MM.1S (cell line): Measurements from ENCODE around the gene HORMAD1.

Source experiments
- EZH2 ChIP-seq: fragments of 300-600 bp; sonication (generic); optimal IDR thresholded peaks from 2 replicates; pipeline ENCODE3; 2017; ENCODE audit warnings: low read depth, mild to moderate bottlenecking, antibody characterized with exemption, low read length, mixed read lengths
- TF ChIP-seq, protein P1 (sequence below): fragments of 300-600 bp; sonication (generic); IDR thresholded peaks from 2 replicates; pipeline ENCODE4 v1.5.1; 2016; ENCODE audit warnings: antibody characterized with exemption, low read length, mixed read lengths

DNA sequence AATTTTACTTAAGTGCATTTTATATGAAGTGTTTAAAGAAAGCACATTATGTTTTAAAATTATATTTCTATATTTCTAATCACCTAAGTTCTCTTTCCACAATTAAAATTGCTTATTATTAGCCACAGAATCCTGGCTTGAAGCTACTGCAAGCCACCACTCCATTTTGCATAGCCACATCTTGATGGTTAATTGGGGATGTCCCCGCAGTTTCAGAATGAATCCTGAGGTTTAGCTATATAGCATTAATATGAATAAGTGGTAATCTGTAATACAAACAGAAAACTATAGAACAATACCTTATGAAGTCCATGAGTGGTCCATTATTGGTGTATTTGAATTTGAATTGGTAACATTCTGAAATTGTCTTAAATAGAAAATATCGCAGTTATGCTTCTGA lies 12.1 kb downstream of the HORMAD1 start:
- TF ChIP-seq, protein P1, sequence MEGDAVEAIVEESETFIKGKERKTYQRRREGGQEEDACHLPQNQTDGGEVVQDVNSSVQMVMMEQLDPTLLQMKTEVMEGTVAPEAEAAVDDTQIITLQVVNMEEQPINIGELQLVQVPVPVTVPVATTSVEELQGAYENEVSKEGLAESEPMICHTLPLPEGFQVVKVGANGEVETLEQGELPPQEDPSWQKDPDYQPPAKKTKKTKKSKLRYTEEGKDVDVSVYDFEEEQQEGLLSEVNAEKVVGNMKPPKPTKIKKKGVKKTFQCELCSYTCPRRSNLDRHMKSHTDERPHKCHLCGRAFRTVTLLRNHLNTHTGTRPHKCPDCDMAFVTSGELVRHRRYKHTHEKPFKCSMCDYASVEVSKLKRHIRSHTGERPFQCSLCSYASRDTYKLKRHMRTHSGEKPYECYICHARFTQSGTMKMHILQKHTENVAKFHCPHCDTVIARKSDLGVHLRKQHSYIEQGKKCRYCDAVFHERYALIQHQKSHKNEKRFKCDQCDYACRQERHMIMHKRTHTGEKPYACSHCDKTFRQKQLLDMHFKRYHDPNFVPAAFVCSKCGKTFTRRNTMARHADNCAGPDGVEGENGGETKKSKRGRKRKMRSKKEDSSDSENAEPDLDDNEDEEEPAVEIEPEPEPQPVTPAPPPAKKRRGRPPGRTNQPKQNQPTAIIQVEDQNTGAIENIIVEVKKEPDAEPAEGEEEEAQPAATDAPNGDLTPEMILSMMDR = no peak
- no peak for TF ChIP-seq EZH2
